Calu3 (cell line): ENCODE measurements around the gene CCDC167. TPM values are rescaled to one million over a fixed set of nuclear protein-coding genes. Genes with fewer than 3 reads are reported as not detected.

Experiments
- BruUV-seq: library from RNA; stranded (reverse); fragments of 400-500 nt; replicated peaks from 2 replicates; lab custom pipeline; 2021; lab: Mats Ljungman, UMichigan
- CTCF ChIA-PET: fragments of 300-600 bp; sonication (Branson Sonifier 250); formaldehyde crosslinking; loops from one replicate; lab custom pipeline; 2022; ENCODE audit warnings: antibody characterized with exemption; lab: Charles Lee
- DNase-seq: peaks from one replicate; pipeline ENCODE4 v3.0.0; 2022
- H3K27ac Mint-ChIP-seq: one replicate; pipeline ENCODE4 v1.8.0; 2022; ENCODE audit warnings: mixed read lengths; ENCODE audit not compliant: unreplicated experiment
- H3K27me3 Mint-ChIP-seq: one replicate; pipeline ENCODE4 v1.8.0; 2022; ENCODE audit warnings: mixed read lengths; ENCODE audit not compliant: unreplicated experiment
- H3K36me3 Mint-ChIP-seq: one replicate; pipeline ENCODE4 v1.8.0; 2022; ENCODE audit warnings: mild to moderate bottlenecking, moderate library complexity, mixed read lengths; ENCODE audit not compliant: insufficient read depth, unreplicated experiment
- H3K4me1 Mint-ChIP-seq: one replicate; pipeline ENCODE4 v1.8.0; 2022; ENCODE audit warnings: mild to moderate bottlenecking, low read depth, mixed read lengths; ENCODE audit not compliant: unreplicated experiment
- H3K4me3 Mint-ChIP-seq: one replicate; pipeline ENCODE4 v1.8.0; 2022; ENCODE audit warnings: mild to moderate bottlenecking, low read depth, moderate library complexity, mixed read lengths; ENCODE audit not compliant: unreplicated experiment
- H3K9me3 Mint-ChIP-seq: one replicate; pipeline ENCODE4 v1.8.0; 2022; ENCODE audit warnings: low read depth, mixed read lengths; ENCODE audit not compliant: unreplicated experiment
- CTCF ChIP-seq: fragments of 200-600 bp; IDR thresholded peaks from one replicate; pipeline ENCODE4 v1.8.0; 2022; ENCODE audit warnings: antibody characterized with exemption; ENCODE audit not compliant: unreplicated experiment
- intact Hi-C: fragments of 100-400 bp; cut with micrococcal nuclease; formaldehyde crosslinking; loops from one replicate; pipeline ENCODE4 v1.10.0; 2022; ENCODE audit not compliant: unreplicated experiment
- total RNA-seq: library from RNA; stranded (reverse); gene quantifications from 2 replicates; pipeline ENCODE4 v1.2.3, GENCODE V29; 2022

The CCDC167 gene
- total RNA-seq, 1 experiment from 2014 or later = 40.2 TPM

- CTCF ChIA-PET = interaction anchor here (0.8 to 1.6 kb wide), 2 partner anchors 18 to 285 kb away, joined by 3 read pairs; no protein-coding TSS in a partner anchor
- intact Hi-C loops = no loop called here
- H3K4me3 Mint-ChIP-seq = no peak overlapping the region
- TF ChIP-seq CTCF = no peak
- BruUV-seq = no TSS peak
- peaks cover 92% of the 10 kb centered on the region for H3K27me3 Mint-ChIP-seq
- H3K27ac Mint-ChIP-seq = no peak overlapping the region
- DNase-seq = no peak
- no peaks in the 10 kb centered on the region for H3K4me1 Mint-ChIP-seq
- no peaks in the 10 kb centered on the region for H3K9me3 Mint-ChIP-seq
- H3K36me3 Mint-ChIP-seq = no peaks in the 10 kb centered on the region
These were observed 6.8 kb upstream of the CCDC167 start for GRCh38 chr6:37506479-37506878.

- no peak overlapping the region for H3K27ac Mint-ChIP-seq
- CTCF ChIA-PET = no interaction called here
- peaks cover 67% of the 10 kb centered on the region for H3K27me3 Mint-ChIP-seq
- no peak for TF ChIP-seq CTCF
- peaks cover 4% of the 10 kb centered on the region for H3K4me1 Mint-ChIP-seq
- no peaks in the 10 kb centered on the region for H3K9me3 Mint-ChIP-seq
- intact Hi-C loops = no loop called here
- H3K36me3 Mint-ChIP-seq = peaks cover 13% of the 10 kb centered on the region
- no TSS peak for BruUV-seq
- no peak overlapping the region for H3K4me3 Mint-ChIP-seq
- DNase-seq = no peak
These were observed 4.3 kb upstream of the CCDC167 start for GRCh38 chr6:37504024-37504423.

- H3K36me3 Mint-ChIP-seq = peaks cover 18% of the 10 kb centered on the region
- H3K27me3 Mint-ChIP-seq = peaks cover 62% of the 10 kb centered on the region
- no peak for DNase-seq
- H3K4me3 Mint-ChIP-seq = no peak overlapping the region
- H3K27ac Mint-ChIP-seq = no peak overlapping the region
- intact Hi-C loops = no loop called here
- peaks cover 9% of the 10 kb centered on the region for H3K4me1 Mint-ChIP-seq
- no peak for TF ChIP-seq CTCF
- BruUV-seq = no TSS peak
- CTCF ChIA-PET = no interaction called here
- no peaks in the 10 kb centered on the region for H3K9me3 Mint-ChIP-seq
These were observed 3.7 kb upstream of the CCDC167 start for GRCh38 chr6:37503309-37503965.

- TF ChIP-seq CTCF = no peak
- BruUV-seq = no TSS peak
- CTCF ChIA-PET = no interaction called here
These were observed 3.1 kb upstream of the CCDC167 start for GRCh38 chr6:37502703-37503291.

More at GRCh38 chr6:37502703-37503291, 3.1 kb upstream of the CCDC167 start:
- H3K36me3 Mint-ChIP-seq = peaks cover 18% of the 10 kb centered on the region
- H3K4me1 Mint-ChIP-seq = peaks cover 9% of the 10 kb centered on the region
- intact Hi-C loops = no loop called here
- peaks cover 55% of the 10 kb centered on the region for H3K27me3 Mint-ChIP-seq
- H3K27ac Mint-ChIP-seq = no peak overlapping the region
- H3K4me3 Mint-ChIP-seq = no peak overlapping the region
- DNase-seq = no peak
- H3K9me3 Mint-ChIP-seq = no peaks in the 10 kb centered on the region
